Fibroblast of skin of right quadriceps (primary cell): ENCODE results near the gene KIF3B.
"Not testable (repeated sequence)": the region's sequence is repeated elsewhere in the genome, so short reads cannot be mapped to it uniquely, and the experiment has no call there.

Experiments used
- DNase-seq: peaks from one replicate; pipeline ENCODE4 v3.0.0-alpha.2; 2013

The KIF3B gene

DNA sequence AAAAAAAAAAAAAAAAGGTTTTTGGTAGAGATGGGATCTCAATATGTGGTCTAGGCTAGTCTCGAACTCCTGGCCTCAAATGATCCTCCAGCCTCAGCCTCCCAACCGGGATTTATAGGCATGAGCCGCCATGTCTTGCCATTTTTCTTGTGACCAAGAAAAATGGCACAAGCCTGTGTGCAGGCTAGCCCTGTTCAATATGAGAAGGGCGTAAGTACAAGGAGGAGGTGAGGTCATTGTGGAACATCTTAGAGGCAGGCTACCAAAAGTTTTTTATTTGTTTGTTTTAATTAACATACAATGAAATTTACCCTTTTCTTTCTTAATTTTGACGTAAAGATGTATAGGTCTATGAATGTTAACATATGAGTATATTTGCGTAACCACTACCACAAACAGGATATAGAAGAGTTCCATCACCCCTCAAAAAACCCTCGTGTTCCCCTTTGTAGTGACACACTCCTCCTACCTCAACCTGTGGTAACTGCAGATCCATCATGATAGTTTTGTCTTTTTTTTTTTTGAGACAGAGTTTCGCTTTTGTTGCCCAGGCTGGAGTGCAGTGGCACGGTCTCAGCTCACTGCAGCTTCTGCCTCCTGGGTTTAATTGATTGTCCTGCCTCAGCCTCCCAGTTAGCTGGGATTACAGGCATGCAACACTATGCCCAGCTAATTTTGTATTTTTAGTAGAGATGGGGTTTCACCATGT, 28.3 kb upstream of the KIF3B start:
- no peak for DNase-seq

DNA sequence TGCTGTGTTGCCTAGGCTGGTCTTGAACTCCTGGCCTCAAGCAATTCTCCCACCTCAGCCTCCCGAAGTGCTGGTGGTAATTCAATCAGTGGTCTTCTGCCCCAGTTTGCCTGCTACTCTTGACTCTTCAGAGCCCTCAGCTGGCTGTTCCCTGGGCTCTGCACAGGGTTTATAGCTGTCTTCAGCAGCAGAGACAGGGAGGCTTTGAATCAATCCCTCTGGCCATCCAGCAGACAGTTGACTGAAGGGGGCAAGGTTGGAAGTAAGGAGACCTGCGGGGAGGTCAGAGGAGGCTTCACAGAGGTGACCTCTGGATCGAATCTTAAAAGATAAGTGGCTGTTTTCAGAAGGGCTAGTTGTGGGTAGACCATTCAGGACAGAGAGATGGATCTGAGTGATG, 26.0 kb upstream of the KIF3B start:
- DNase-seq = no peak

DNA sequence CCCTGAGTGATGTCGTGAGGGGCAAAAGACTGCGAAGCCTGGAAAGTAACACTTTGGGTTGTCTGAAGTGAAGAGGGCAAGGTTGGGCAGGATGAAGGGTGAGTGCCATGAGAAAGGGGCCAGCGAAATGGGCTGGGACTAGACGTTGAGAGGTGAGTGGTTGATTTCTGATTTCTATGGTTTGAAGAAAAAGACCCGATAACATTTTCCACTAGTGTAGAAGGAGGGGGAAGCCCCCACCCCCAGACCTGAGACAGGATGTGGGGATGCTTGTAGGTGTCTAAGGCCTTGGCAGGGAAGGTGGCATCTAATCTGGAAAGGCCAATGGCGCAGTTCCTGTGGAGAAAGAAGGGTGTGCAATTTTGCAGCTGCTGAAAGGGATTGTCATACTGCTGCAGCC, 25.3 kb upstream of the KIF3B start:
- DNase-seq = no peak

DNA sequence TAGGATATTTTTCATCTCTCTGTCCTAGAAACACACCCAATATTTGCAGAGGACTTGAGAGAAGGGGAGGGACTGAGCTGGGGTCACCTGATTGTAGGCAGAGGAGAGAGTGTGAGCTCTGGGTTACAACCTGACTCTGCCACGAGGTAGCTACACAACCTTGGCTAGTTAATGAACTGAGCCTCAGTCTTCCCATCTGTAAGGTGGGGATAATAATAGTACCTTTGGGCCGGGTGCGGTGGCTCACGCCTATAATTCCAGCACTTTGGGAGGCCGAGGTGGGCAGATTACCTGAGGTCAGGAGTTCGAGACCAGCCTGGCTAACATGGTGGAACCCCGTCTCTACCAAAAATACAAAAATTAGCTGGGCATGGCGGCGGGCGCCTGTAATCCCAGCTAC, 16.5 kb upstream of the KIF3B start:
- DNase-seq = not testable (repeated sequence)

DNA sequence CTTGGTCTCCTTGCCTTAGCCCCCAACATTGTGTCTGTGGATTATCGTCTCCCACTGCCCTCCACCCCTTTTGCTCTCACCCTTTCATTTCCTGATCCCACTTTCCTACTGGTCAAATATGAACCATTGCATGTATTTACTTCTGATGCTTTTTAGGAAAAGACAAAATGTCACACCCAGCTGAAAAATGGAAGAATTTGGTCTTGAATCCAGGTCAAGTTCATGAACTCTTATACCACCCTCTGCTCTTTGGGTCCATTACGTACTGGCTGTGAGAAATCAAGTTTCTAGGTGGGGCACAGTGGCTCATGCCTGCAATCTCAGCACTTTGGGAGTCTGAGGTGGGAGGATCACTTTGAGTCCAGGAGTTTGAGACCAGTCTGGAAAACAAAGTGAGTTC, 15.8 kb upstream of the KIF3B start:
- DNase-seq = no peak

DNA sequence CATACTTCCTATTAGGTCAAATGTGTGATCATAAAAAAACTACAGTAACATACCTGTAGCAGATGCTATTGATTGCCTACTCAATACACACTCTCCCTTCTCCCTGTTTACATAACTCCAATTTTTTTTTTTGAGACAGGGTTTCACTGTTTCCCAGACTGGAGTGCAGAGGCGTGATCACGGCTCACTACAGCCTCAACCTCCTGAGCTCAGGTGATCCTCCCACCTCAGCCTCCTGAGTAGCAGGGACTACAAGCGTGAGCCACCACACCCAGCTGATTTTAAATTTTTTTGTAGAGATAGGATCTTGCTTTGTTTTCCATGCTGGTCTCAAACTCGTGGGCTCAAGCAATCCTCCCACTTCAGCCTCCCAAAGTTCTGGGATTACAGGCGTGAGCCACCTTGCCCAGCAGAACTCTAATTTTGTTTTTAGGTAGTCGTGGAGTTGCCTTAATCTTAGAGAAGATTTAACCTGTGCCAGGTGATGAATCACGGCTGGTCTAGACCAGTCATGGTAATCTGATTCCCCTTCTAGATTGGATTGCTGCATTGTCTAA, 14.0 kb upstream of the KIF3B start:
- no peak for DNase-seq

DNA sequence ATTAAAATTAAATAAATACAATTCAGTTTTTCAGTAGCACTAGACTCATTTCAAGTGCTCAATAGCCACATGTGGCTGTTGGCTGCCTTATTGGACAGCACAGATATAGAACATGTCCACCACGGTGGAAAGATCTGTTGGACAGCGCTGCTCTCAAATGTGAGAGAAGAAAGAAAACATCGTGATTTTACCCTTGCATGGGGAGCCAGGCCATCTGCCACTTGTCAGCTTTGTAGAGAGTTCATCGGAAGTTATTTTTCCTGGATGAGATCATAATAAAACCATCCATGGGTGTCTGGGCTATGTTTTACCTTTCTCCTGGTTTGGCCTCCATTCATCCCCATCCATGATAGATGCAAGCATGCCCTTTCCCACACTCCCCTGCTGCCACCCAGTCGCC, 5.8 kb upstream of the KIF3B start:
- DNase-seq = no peak

DNA sequence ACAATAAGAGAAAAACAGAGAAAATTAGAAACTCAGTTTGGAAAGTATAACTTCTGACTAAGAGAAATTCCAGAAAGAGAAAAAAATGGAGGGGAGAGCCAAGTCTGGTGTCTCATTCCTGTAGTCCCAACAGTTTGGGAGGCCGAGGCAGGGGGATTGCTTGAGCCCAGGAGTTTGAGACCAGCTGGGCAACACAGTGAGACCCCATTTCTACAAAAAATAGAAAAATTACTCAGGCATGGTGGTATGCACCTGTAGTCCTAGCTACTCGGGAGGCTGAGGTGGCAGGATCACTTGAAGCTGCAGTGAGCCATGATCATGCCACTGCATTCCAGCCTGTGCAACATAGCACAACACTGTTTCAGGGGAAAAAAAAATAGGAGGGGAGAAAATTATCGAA, 3.1 kb upstream of the KIF3B start:
- DNase-seq = no peak

DNA sequence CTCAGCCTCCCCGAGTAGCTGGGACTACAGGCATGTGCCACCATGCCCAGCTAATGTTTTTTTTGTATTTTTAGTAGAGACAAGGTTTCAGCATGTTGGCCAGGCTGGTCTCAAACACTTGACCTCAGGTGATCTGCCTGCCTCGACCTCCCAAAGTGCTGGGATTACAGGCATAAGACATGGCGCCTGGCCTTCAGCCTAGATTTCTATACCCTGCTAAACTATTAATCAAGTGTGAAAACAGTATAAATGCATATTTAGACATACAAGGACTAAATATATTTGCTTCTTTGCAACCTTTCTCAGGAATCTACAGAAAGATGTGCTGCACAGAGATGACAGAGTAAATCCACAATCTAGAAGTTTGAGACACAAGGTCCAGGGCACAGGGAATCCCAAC, 2.3 kb upstream of the KIF3B start:
- not testable (repeated sequence) for DNase-seq

DNA sequence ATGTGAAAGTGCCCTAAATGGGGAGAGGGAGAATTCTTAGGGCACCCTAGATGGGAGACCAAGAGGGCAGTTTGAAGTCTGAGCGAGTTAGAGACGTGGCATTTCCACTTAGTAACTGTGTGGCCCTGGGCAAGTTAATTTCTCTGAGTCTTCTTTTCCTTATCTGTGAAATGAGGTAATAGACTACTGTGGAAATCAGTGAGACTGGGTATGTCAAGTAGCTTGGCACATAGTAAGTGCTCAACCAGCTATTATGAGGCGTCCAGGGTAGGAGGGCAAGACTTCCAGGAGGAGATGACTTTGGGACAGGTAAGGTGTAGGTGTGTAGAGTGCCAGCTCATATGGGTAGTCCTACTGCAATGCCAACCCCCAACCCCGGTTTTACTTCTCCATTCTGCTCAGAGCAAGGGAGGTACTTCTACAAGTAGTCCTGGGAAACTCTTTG, 770 bp downstream of the KIF3B start:
- DNase-seq = no peak

DNA sequence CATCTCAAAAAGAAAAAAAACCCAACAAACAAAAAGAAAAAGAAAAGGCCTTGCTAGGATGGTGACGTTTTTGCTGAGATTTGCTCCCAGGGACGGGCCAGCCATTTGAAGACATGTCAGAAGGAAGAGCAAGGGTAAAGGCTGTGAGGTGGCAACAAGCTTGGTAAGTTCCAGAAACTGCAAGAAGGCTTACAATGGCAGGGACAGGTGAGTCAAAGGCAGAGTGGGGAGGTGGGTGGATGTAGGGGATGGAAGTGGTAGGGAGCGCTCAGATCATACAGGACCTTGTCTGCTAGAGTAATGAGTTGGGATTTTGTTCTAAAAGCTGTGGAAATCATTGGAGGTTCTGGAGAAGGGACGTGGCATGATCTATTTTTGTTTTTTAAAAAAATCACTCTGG, 4.3 kb downstream of the KIF3B start:
- no peak for DNase-seq

DNA sequence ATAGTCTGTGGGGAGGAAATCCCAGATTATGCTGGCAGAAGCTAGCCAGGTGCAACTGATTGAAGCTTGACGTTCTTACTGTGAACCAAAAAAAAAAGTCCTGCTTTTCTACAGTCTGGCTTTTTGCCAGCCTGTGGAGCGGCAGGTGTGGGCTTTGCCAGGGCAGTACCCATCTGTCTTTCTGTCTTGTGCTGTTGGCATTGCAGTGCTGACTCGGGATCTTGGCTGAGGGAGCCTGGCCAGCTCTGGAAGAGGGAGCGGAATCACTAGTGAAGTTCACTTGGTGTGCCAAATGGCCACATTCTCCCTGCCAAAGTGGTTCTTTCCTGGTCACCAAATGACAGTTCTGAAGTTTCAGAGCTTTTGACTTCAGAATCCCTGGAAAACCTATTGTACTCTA, 5.0 kb downstream of the KIF3B start:
- DNase-seq = no peak

DNA sequence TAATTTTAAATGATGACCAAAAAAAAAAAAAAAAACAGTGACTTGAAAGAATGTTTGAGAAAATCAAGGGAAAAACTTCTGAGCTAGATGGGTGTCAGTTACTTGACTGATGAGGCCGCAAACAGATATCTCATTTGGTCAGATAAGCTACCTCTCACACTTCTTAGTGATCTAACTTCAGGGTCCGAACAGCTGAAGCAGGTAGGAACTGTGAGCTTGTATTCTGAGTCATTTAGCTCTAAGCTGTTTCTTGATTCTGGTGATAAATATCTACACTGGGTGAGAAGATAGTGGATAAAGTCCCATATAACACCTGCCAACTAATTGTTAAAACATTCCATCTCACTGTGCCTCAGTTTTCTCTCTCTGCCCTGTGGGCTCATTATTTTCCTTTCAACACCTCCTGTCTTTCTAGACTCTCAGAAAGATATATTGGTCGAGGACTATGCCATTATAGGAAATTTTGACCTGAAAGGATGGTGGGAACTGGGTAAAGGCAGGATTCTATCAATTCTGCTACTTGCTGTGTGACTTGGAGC, 7.7 kb downstream of the KIF3B start:
- DNase-seq = no peak

DNA sequence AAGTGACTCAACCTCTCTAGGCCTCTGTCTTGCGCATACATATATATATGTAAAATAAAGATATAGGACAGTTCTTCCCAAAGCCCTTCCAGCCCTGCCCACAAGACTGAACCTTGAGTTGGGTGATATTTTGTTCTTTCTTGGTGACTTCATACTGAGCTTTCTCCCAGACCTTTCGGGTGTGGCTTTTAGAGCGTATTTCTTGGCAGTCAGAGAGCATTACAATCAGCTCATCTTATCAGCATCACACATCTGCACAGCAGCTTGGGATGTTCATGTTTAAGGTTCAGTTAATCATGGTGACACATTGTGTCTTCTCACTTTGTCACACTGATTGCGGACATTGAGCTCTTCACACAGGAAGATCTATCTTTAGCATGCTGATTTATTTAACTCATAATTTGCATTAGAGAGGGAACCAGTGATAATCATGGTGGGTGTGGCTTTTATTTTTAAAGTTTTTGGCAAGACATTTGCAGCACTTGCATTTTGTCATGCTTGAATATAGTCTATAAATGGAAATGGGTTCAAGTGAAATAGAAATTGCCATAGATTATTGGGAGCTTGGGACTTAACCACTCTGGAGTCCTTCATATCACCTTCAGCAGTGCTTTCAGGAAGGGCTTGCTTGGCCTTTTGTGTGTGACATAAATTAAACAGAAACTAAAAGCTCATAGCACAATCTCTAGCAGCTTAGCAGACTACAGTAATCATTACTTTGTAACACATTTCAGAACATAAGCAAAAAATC, 8.3 kb downstream of the KIF3B start:
- DNase-seq = peak; percentile 14

DNA sequence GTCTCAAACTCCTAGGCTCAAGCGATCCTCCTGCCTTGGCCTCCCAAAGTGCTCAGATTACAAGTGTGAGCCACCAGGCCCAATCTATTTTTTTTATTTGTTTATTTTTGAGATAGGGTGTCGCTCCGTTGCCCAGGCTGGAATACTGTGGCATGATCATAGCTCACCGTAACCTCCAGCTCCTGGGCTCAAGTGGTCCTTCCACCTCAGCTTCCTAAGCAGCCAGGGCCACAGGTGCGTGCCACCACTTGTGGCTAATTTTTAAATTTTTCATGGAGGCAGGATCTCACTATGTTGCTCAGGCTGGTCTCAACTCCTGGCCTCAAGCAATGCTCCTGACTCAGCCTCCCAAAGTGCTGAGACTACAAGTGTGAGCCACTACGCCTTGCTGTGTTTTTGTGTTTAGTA, 9.8 kb downstream of the KIF3B start:
- no peak for DNase-seq

DNA sequence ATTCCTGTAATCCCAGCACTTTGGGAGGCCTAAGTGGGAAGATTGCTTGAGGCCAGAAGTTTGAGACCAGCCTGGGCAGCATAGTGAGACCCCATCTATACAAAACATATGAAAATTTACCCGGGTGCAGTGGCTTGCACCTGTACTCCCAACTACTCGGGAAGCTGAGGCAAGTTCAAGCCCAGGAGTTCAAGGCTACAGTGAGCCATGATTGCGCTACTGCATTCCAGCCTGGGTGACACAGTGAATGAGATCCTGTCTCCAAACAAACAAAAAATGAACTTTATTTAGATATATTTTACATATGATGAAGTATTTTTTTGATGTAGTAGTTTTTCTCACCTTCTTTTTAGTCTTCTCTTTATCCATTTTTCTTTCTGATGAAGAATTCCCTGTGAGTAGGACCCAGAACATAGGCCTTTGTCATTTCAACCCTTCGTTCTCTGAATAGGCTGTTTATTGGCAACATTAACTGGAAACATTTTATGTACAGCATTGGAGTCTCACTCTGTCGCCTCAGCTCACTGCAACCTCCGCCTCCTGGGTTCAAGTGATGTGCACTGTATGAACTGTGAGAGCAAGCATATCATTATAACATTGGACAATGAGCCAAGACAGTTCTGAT, 10.9 kb downstream of the KIF3B start:
- no peak for DNase-seq

DNA sequence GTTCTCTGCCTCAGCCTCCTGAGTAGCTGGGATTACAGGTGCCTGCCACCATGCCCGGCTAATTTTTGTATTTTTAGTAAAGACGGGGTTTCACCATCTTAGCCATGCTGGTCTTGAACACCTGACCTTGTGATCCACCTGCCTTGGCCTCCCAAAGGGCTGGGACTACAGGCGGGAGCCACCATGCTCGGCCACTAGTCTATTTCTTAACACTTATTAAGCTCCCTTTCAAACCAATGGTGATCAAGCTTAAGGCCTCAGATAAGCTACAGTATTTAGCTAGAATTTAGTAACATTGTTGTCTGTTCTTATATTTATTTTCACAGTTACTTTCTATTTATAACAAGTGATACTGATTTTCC, 11.8 kb downstream of the KIF3B start:
- not testable (repeated sequence) for DNase-seq

DNA sequence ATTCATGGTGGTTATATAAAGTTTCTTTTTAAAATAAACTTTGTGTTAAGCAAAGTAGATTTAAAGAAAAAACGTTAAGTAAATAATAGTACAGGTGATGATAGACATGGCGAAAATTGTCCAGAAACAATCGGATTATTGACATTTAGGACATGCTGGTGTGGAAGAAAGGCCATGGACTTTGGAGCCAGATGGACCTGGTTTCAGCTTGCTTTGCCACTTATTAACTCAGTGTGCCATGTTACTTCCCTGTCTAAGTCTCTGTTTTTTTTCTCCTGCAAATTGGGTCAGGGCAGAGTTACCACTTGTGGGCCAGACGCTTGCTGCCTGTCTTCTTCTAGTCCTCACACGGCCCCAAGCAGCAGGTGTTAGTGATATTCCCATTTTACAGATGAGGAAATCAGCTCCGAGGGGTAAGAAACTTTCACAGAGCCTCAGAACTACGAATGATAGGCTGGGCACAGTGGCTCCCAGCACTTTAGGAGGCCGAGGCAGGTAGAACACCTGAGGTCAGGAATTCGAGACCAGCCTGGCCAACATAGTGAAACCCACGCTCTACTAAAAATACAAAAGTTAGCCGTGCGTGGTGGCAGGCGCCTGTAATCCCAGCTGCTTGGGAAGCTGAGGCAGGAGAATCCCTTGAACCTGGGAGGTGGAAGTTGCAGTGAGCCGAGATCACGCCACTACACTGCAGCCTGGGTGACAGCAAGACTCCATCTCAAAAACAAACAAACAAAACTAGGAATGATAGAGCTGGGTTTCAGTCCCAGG, 12.4 kb downstream of the KIF3B start:
- no peak for DNase-seq

DNA sequence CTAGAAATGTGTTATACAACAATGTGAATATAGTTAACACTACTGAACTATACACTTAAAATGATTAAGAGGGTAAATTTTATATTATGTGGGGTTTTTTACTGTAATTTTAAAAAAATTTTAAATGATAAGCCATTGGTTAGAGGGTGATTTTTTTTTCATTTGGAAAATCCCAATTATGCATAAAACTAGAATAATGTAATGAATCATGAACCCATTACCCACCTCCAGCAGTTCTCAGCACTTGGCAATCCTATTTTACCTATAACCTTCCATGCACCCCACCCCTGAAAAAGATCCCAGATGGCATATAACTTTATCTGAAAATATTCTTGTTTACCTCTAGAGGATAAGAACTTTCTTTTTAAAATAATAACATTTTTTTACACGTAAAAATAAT, 13.7 kb downstream of the KIF3B start:
- DNase-seq = no peak

DNA sequence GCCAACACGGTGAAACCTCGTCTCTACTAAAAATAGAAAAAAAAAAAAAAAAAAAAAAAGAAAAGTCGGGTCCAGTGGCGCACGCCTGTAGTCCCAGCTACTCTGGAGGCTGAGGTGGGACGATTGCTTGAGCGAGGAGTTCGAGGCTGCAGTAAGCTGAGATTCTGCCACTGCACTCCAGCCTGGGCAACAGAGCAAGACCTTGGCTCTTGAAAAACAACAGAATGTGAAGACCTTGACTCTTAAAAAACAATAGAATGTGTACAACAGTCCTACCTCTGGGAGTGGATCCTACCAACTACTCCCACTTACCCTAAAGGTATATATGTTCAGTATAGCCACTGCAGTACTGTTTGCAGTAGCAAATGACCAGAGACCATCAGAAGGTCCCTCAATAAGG, 15.1 kb downstream of the KIF3B start:
- DNase-seq = no peak

DNA sequence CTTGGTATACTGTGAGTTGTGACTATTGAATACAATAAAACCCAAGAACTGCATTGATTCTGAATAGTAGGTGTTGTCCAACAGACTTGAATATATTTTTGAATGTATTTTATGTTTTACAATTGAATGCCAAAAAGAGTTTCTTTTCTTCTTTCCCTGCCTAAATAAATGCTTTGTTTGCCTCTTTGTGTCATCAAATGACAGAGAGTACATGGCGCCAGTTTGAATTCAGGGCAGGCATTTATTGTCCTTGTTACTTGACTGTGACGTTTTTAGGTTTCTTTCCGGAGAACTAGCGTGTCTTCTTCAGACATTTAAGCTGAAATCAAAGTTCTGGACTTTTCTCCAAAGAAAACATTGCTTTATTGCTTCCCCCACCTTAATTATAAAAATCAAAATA, 16.6 kb downstream of the KIF3B start:
- no peak for DNase-seq

DNA sequence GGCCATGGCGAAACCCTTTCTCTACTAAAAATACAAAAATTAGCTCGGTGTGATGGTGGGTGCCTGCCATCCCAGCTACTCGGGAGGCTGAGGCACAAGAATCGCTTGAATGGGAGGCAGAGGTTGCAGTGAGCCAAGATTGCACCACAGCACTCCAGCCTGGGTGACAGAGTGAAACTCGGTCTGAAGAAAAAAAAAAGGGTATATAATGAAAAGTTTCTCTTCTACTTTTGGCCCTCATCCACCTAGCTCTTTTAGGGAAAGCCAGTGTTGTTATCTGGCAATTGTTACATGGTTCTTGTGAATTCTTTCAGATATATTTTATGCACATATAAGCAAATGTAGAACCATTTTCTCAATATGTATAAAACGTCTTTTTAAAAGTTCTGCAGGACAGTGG, 19.0 kb downstream of the KIF3B start:
- DNase-seq = no peak
